HG02610 (cell line): ENCODE data around the gene RASSF1.
A peak's percentile ranks its signal among the peaks of the same experiment; 100 is the strongest.

Source experiments
- ATAC-seq: cut with Tn5 transposase; IDR thresholded peaks from one replicate; pipeline ENCODE4 v1.9.1; 2021; ENCODE audit warnings: mild to moderate bottlenecking, moderate library complexity; ENCODE audit not compliant: unreplicated experiment

The RASSF1 gene

GRCh38 chr3:50369012-50369670, 28.5 kb upstream of the RASSF1 start:
- ATAC-seq = no peak

- ATAC-seq = no peak
Observed at GRCh38 chr3:50365842-50366220, 25.2 kb upstream of the RASSF1 start.

- peak; percentile 89 for ATAC-seq
Observed at GRCh38 chr3:50365080-50365841, 24.6 kb upstream of the RASSF1 start.

GRCh38 chr3:50364573-50365079, 24.0 kb upstream of the RASSF1 start:
- no peak for ATAC-seq

- ATAC-seq = peak; percentile 5
Observed at GRCh38 chr3:50359760-50360110, 19.1 kb upstream of the RASSF1 start.

GRCh38 chr3:50358911-50359759, 18.5 kb upstream of the RASSF1 start, which contains the start of gene TMEM115:
Gene TMEM115 (minus strand): TSS chr3:50359521. CDS start chr3:50359063, 458 bp downstream.
- ATAC-seq = peak; percentile 99

- ATAC-seq = no peak
Observed at GRCh38 chr3:50358355-50358910, 17.8 kb upstream of the RASSF1 start.

- no peak for ATAC-seq
Observed at GRCh38 chr3:50357481-50357880, 16.8 kb upstream of the RASSF1 start.

GRCh38 chr3:50356553-50356952, 15.9 kb upstream of the RASSF1 start:
- ATAC-seq = no peak

GRCh38 chr3:50355829-50356552, 15.4 kb upstream of the RASSF1 start:
- no peak for ATAC-seq

- ATAC-seq = no peak
Observed at GRCh38 chr3:50354850-50355249, 14.2 kb upstream of the RASSF1 start.

GRCh38 chr3:50354186-50354764, 13.6 kb upstream of the RASSF1 start:
- ATAC-seq = no peak

GRCh38 chr3:50353245-50354004, 12.8 kb upstream of the RASSF1 start:
- ATAC-seq = no peak

GRCh38 chr3:50352781-50353180, 12.1 kb upstream of the RASSF1 start:
- ATAC-seq = no peak

- no peak for ATAC-seq
Observed at GRCh38 chr3:50351323-50351697, 10.7 kb upstream of the RASSF1 start.

- peak; percentile 85 for ATAC-seq
Observed at GRCh38 chr3:50350527-50351322, 10.1 kb upstream of the RASSF1 start, which contains the start of the genes CYB561D2 and NPRL2. Gene CYB561D2 (plus strand): TSS chr3:50350862. CDS start chr3:50351434, 572 bp downstream. Gene NPRL2 (minus strand): TSS chr3:50350775. CDS start chr3:50350652, 123 bp downstream.

GRCh38 chr3:50350213-50350526, 9.5 kb upstream of the RASSF1 start:
- ATAC-seq = no peak

- ATAC-seq = no peak
Observed at GRCh38 chr3:50347187-50347813, 6.7 kb upstream of the RASSF1 start.
